Osteocyte (in vitro differentiated cells): ENCODE results near the gene XK. TPM values are rescaled to one million over a fixed set of nuclear protein-coding genes. Genes with fewer than 3 reads are reported as not detected.

ENCODE experiments used
- DNase-seq: peaks from one replicate; pipeline ENCODE4 v3.0.0; 2021; ENCODE audit warnings: mixed read lengths; ENCODE audit not compliant: unreplicated experiment; ENCODE audit errors: extremely low spot score
- H3K27ac Mint-ChIP-seq: one replicate; pipeline ENCODE4 v1.8.0; 2021; ENCODE audit warnings: mild to moderate bottlenecking, mixed read lengths; ENCODE audit not compliant: unreplicated experiment
- H3K27me3 Mint-ChIP-seq: one replicate; pipeline ENCODE4 v1.8.0; 2021; ENCODE audit warnings: mixed read lengths; ENCODE audit not compliant: unreplicated experiment
- H3K36me3 Mint-ChIP-seq: one replicate; pipeline ENCODE4 v1.8.0; 2021; ENCODE audit warnings: mixed read lengths; ENCODE audit not compliant: unreplicated experiment
- H3K4me1 Mint-ChIP-seq: one replicate; pipeline ENCODE4 v1.8.0; 2021; ENCODE audit warnings: mixed read lengths; ENCODE audit not compliant: unreplicated experiment
- H3K4me3 Mint-ChIP-seq: one replicate; pipeline ENCODE4 v1.8.0; 2021; ENCODE audit warnings: mild to moderate bottlenecking, moderate library complexity, mixed read lengths; ENCODE audit not compliant: unreplicated experiment
- H3K9me3 Mint-ChIP-seq: one replicate; pipeline ENCODE4 v1.8.0; 2021; ENCODE audit warnings: mixed read lengths; ENCODE audit not compliant: unreplicated experiment
- CTCF ChIP-seq: fragments of 200-600 bp; sonication (generic); IDR thresholded peaks from 2 replicates; pipeline ENCODE4 v1.5.0; 2021; ENCODE audit warnings: antibody characterized with exemption, mild to moderate bottlenecking, moderate library complexity
- total RNA-seq: library from RNA; stranded (reverse); gene quantifications from 2 replicates; pipeline ENCODE4 v1.2.1, GENCODE V29; 2021

XK gene
- total RNA-seq, 1 donor from 2014 or later = not detected

- no peak for TF ChIP-seq CTCF
- Mint-ChIP-seq H3K27ac (no peak overlapping the region), H3K27me3 (peaks cover 15% of the 10 kb centered on the region), H3K4me1 (peaks cover 2% of the 10 kb centered on the region), H3K36me3 (no peaks in the 10 kb centered on the region), H3K4me3 (no peak overlapping the region), H3K9me3 (peaks cover 3% of the 10 kb centered on the region)
- no peak for DNase-seq
These were observed 60.8 kb downstream of the XK start for GRCh38 chrX:37746218-37746941.

GRCh38 chrX:37746951-37747350 is 61.4 kb downstream of the XK start:
- H3K27ac Mint-ChIP-seq = no peak overlapping the region
- H3K36me3 Mint-ChIP-seq = no peaks in the 10 kb centered on the region

GRCh38 chrX:37752281-37752680 is 66.7 kb downstream of the XK start:
- Mint-ChIP-seq H3K4me3 (no peak overlapping the region), H3K27ac (no peak overlapping the region), H3K27me3 (peaks cover 2% of the 10 kb centered on the region), H3K36me3 (no peaks in the 10 kb centered on the region), H3K4me1 (no peaks in the 10 kb centered on the region), H3K9me3 (peaks cover 7% of the 10 kb centered on the region)
- DNase-seq = no peak
- TF ChIP-seq CTCF = no peak

More at GRCh38 chrX:37746951-37747350, 61.4 kb downstream of the XK start:
- peaks cover 2% of the 10 kb centered on the region for H3K4me1 Mint-ChIP-seq
- H3K27me3 Mint-ChIP-seq = peaks cover 10% of the 10 kb centered on the region
- no peak for DNase-seq
- peaks cover 3% of the 10 kb centered on the region for H3K9me3 Mint-ChIP-seq
- TF ChIP-seq CTCF = no peak
- no peak overlapping the region for H3K4me3 Mint-ChIP-seq

- H3K27me3 Mint-ChIP-seq = peaks cover 2% of the 10 kb centered on the region
- no peak overlapping the region for H3K27ac Mint-ChIP-seq
- no peak overlapping the region for H3K4me3 Mint-ChIP-seq
- peaks cover 7% of the 10 kb centered on the region for H3K9me3 Mint-ChIP-seq
- TF ChIP-seq CTCF = no peak
- H3K4me1 Mint-ChIP-seq = no peaks in the 10 kb centered on the region
- H3K36me3 Mint-ChIP-seq = no peaks in the 10 kb centered on the region
- no peak for DNase-seq
These were observed 67.3 kb downstream of the XK start for GRCh38 chrX:37752936-37753335.

GRCh38 chrX:37753384-37753783 is 67.8 kb downstream of the XK start:
- no peak overlapping the region for H3K27ac Mint-ChIP-seq
- peaks cover 2% of the 10 kb centered on the region for H3K27me3 Mint-ChIP-seq
- peaks cover 7% of the 10 kb centered on the region for H3K9me3 Mint-ChIP-seq
- DNase-seq = no peak
- H3K4me3 Mint-ChIP-seq = no peak overlapping the region
- no peak for TF ChIP-seq CTCF
- no peaks in the 10 kb centered on the region for H3K4me1 Mint-ChIP-seq
- no peaks in the 10 kb centered on the region for H3K36me3 Mint-ChIP-seq
